Liver (tissue), 3 donors: ENCODE measurements around the gene EDEM2.

Experiments used
- CTCF ChIP-seq: fragments of 150-350 bp; IDR thresholded peaks from 2 replicates; pipeline ENCODE4 v1.5.1; 2017; ENCODE audit warnings: improper control_type of control experiment, low read depth, low read length; ENCODE audit not compliant: missing input control
- EGR1 ChIP-seq, 2 donors: IDR thresholded peaks; 2 replicates each; pipeline ENCODE4 v1.6.1; 2016 to 2018; ENCODE audit warnings: antibody characterized with exemption in 2 of 2, low read depth in 2 of 2
- FOXA1 ChIP-seq: IDR thresholded peaks from 2 replicates; pipeline ENCODE4 v1.6.1; 2016; ENCODE audit warnings: antibody characterized with exemption
- JUND ChIP-seq, 2 donors: IDR thresholded peaks; 2 replicates each; pipeline ENCODE4 v1.6.1; 2016; ENCODE audit warnings: antibody characterized with exemption in 2 of 2
- MAX ChIP-seq: IDR thresholded peaks from 2 replicates; pipeline ENCODE4 v1.6.1; 2016; ENCODE audit warnings: antibody characterized with exemption
- RAD21 ChIP-seq, 2 donors: IDR thresholded peaks; 2 replicates each; pipeline ENCODE4 v1.6.1; 2016; ENCODE audit warnings: antibody characterized with exemption in 2 of 2, mild to moderate bottlenecking in 2 of 2
- REST ChIP-seq: IDR thresholded peaks from 2 replicates; pipeline ENCODE4 v1.6.1; 2016; ENCODE audit warnings: antibody characterized with exemption, mild to moderate bottlenecking
- TAF1 ChIP-seq: conservative IDR thresholded peaks from 2 replicates; pipeline ENCODE4 v1.6.1; 2016; ENCODE audit warnings: antibody characterized with exemption, mild to moderate bottlenecking
- YY1 ChIP-seq: IDR thresholded peaks from 2 replicates; pipeline ENCODE4 v1.6.1; 2016; ENCODE audit warnings: antibody characterized with exemption, mild to moderate bottlenecking
- ZBTB33 ChIP-seq: IDR thresholded peaks from 2 replicates; pipeline ENCODE4 v1.6.1; 2016; ENCODE audit warnings: antibody characterized with exemption
- donor health status: healthy.
- donor health status: healthy.

GRCh38 chr20:35117629-35118028 lies 29.5 kb downstream of the EDEM2 start:
- no peak for TF ChIP-seq RAD21 (IDR thresholded peaks at IDR 0.05)
- no peak for TF ChIP-seq CTCF
- TF ChIP-seq ZBTB33: no peak
- TF ChIP-seq TAF1: no peak
- no peak for TF ChIP-seq FOXA1
- TF ChIP-seq REST: no peak
- no peak for TF ChIP-seq MAX
- no peak for TF ChIP-seq YY1
- no peak for TF ChIP-seq JUND (IDR thresholded peaks at IDR 0.05)
- TF ChIP-seq EGR1 (IDR thresholded peaks at IDR 0.05; ENCODE audit: low read depth in 2 of 2): no peak
